ENCODE measurements around the gene PCDHA4.
"Not testable (repeated sequence)": the region's sequence is repeated elsewhere in the genome, so short reads cannot be mapped to it uniquely, and the experiment has no call there.

PCDHA4 gene

DNA sequence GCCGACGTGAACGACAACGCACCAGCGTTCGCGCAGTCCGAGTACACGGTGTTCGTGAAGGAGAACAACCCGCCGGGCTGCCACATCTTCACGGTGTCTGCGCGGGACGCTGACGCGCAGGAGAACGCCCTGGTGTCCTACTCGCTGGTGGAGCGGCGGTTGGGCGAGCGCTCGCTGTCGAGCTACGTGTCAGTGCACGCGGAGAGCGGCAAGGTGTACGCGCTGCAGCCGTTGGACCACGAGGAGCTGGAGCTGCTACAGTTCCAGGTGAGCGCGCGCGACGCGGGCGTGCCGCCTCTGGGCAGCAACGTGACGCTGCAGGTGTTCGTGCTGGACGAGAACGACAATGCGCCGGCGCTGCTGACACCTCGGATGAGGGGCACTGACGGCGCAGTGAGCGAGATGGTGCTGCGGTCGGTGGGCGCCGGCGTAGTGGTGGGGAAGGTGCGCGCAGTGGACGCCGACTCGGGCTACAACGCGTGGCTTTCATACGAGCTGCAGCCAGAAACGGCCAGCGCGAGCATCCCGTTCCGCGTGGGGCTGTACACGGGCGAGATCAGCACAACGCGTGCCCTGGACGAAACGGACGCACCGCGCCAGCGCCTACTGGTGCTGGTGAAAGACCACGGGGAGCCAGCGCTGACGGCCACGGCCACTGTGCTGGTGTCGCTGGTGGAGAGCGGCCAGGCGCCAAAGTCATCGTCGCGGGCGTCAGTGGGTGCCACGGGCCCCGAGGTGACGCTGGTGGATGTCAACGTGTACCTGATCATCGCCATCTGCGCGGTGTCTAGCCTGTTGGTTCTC lies 43.2 kb downstream of the PCDHA4 start:
- H3K27me3 ChIP-seq; H3K36me3 ChIP-seq; DNase-seq; intact Hi-C loops (cut with DNase I; ENCODE audit: low total_unique reads); H3K4me1 ChIP-seq; H3K27ac ChIP-seq; H3K4me3 ChIP-seq: not testable (repeated sequence)
- peaks cover 4 to 52% (median 25%) of the 10 kb centered on the region in 3 donors for H3K9me3 ChIP-seq

DNA sequence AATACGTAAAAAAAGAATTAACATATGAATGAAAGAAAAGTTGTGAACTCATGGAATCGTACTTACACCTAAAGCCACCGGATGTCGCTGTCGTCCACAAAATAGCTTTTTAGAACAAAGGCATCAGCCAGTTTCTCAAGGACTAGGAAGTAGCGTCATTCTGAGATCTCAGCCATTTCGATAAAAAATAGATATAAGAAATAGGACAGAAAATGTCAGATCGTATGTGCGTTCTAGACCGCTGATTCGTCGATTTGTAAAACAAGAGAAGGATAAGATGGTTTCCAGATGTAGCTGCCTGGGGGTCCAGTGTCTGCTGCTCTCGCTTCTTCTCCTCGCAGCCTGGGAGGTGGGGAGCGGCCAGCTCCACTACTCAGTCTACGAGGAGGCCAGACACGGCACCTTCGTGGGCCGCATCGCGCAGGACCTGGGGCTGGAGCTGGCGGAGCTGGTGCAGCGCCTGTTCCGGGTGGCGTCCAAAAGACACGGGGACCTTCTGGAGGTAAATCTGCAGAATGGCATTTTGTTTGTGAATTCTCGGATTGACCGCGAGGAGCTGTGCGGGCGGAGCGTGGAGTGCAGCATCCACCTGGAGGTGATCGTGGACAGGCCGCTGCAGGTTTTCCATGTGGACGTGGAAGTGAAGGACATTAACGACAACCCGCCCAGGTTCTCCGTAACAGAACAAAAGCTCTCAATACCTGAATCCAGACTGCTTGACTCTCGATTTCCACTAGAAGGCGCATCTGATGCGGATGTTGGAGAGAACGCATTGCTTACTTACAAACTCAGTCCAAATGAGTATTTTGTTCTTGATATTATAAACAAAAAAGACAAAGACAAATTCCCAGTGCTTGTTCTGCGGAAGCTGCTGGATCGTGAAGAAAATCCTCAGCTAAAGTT lies 49.2 kb downstream of the PCDHA4 start, which contains the start of gene PCDHA10:
TSS of gene PCDHA10 (plus strand) at position 126 of the 903 bp plus-strand sequence. CDS start at position 278, 152 bp downstream.
- H3K9me3 ChIP-seq, result peaks cover 0 to 47% (median 26%) of the 10 kb centered on the region in 3 donors
- H3K4me1 ChIP-seq, result no peaks in the 10 kb centered on the region
- no peak for DNase-seq
- no peaks in the 10 kb centered on the region for H3K36me3 ChIP-seq
- no peak within 1 kb of the TSS for H3K4me3 ChIP-seq
- peaks cover 0 to 5% of the 10 kb centered on the region in 2 donors for H3K27me3 ChIP-seq
- TF ChIP-seq, protein P1, sequence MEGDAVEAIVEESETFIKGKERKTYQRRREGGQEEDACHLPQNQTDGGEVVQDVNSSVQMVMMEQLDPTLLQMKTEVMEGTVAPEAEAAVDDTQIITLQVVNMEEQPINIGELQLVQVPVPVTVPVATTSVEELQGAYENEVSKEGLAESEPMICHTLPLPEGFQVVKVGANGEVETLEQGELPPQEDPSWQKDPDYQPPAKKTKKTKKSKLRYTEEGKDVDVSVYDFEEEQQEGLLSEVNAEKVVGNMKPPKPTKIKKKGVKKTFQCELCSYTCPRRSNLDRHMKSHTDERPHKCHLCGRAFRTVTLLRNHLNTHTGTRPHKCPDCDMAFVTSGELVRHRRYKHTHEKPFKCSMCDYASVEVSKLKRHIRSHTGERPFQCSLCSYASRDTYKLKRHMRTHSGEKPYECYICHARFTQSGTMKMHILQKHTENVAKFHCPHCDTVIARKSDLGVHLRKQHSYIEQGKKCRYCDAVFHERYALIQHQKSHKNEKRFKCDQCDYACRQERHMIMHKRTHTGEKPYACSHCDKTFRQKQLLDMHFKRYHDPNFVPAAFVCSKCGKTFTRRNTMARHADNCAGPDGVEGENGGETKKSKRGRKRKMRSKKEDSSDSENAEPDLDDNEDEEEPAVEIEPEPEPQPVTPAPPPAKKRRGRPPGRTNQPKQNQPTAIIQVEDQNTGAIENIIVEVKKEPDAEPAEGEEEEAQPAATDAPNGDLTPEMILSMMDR (IDR thresholded peaks at IDR 0.05), result no peak
- intact Hi-C loops (cut with DNase I; ENCODE audit: low total_unique reads), result no loop called here
- H3K27ac ChIP-seq, result no peak within 1 kb of the TSS

DNA sequence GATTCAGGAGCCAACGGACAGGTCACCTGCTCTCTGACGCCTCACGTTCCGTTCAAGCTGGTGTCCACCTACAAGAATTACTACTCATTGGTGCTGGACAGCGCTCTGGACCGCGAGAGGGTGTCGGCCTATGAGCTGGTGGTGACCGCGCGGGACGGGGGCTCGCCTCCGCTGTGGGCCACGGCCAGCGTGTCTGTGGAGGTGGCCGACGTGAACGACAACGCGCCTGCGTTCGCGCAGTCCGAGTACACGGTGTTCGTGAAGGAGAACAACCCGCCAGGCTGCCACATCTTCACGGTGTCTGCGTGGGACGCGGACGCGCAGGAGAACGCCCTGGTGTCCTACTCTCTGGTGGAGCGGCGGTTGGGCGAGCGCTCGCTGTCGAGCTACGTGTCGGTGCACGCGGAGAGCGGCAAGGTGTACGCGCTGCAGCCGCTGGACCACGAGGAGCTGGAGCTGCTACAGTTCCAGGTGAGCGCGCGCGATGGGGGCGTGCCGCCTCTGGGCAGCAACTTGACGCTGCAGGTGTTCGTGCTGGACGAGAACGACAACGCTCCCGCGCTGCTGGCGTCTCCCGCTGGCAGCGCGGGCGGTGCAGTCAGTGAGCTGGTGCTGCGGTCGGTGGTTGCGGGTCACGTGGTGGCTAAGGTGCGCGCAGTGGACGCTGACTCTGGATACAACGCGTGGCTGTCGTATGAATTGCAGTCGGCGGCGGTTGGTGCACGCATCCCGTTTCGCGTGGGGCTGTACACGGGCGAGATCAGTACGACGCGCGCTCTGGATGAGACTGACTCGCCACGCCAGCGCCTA lies 50.5 kb downstream of the PCDHA4 start:
- no peak overlapping the region for H3K4me3 ChIP-seq
- H3K9me3 ChIP-seq, result peaks cover 0 to 56% (median 37%) of the 10 kb centered on the region in 3 donors
- H3K36me3 ChIP-seq, result no peaks in the 10 kb centered on the region
- no peaks in the 10 kb centered on the region for H3K4me1 ChIP-seq
- intact Hi-C loops (cut with DNase I; ENCODE audit: low total_unique reads), result no loop called here
- no peak for DNase-seq
- H3K27ac ChIP-seq, result no peak overlapping the region
- peaks cover 0 to 5% of the 10 kb centered on the region in 2 donors for H3K27me3 ChIP-seq
- TF ChIP-seq, protein P1 (IDR thresholded peaks at IDR 0.05), result no peak

DNA sequence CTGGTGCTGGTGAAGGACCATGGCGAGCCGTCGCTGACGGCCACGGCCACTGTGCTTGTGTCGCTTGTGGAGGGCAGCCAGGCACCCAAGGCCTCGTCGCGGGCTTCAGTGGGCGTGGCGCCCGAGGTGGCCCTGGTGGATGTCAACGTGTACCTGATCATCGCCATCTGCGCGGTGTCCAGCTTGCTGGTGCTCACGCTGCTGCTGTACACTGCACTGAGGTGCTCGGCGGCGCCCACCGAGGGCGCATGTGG lies 51.0 kb downstream of the PCDHA4 start:
- Histone ChIP-seq H3K4me3 (no peak overlapping the region), H3K27ac (no peak overlapping the region), H3K27me3 (peaks cover 0 to 5% of the 10 kb centered on the region in 2 donors), H3K4me1 (no peaks in the 10 kb centered on the region), H3K36me3 (peaks cover 0 to under 1% (median 0%) of the 10 kb centered on the region in 3 donors), H3K9me3 (peaks cover 0 to 56% (median 43%) of the 10 kb centered on the region in 3 donors)
- no peak for DNase-seq
- intact Hi-C loops (cut with DNase I; ENCODE audit: low total_unique reads), result no loop called here
- TF ChIP-seq, protein P1 (IDR thresholded peaks at IDR 0.05), result no peak

DNA sequence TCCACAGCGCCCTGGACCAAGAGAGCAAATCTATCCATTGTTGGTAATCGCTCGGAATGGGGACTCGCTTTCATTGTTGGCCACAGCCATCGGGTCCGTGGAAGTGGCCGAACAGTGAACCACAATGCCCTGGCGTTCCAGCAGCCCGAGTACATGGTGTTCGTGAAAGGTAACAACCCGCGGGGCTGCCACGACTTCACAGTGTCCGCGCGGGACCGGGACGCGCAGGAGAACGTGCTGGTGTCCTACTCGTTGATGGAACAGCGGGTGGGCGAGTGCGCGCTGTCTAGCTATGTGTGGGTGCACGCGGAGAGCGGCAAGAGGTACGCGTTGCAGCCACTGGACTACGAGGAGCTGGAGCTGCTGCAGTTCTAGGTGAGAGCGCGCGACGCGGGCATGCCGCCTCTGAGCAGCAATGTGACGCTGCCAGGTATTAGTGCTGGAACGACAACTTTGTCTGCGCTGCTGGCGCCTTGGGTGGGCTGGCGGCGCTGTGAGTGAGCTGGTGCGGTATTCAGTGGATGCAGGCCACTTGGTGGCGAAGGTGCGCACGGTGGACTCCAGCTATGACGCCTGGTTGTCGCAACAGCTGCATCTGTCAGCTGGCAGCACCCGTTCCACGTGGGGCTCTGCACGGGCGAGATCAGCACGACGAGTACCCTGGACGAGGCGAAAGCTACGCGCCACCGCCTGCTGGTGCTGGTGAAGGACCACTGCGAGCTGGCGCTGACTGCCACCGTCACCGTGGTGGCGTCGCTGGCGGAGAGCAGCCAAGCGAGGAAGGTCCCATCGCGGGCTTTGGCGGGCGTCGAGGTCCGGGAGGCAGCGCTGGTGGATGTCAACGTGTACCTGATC lies 55.8 kb downstream of the PCDHA4 start:
- Histone ChIP-seq H3K4me3 (no peak overlapping the region), H3K9me3 (peaks cover 0 to 38% (median 37%) of the 10 kb centered on the region in 3 donors), H3K27ac (no peak overlapping the region), H3K27me3 (no peaks in the 10 kb centered on the region), H3K4me1 (no peaks in the 10 kb centered on the region), H3K36me3 (peaks cover 0 to 5% (median 0%) of the 10 kb centered on the region in 3 donors)
- TF ChIP-seq, protein P1 (IDR thresholded peaks at IDR 0.05), result no peak
- intact Hi-C loops (cut with DNase I; ENCODE audit: low total_unique reads), result no loop called here
- no peak for DNase-seq

Data from tibial artery (tissue), 4 donors.